Midbrain (tissue), 1 donor: ENCODE data around the gene GABRR3.
A peak's percentile ranks its signal among the peaks of the same experiment; 100 is the strongest.

Experiments used
- DNase-seq: peaks from one replicate; lab custom pipeline; 2025; lab: John Stamatoyannopoulos, UW

GABRR3 gene

GRCh38 chr3:98035208-98035607, at the start of gene GABRR3:
Gene GABRR3, minus strand, starts transcription at chr3:98035315. Its CDS starts 328 bp downstream, at chr3:98034987.
- no peak for DNase-seq

GRCh38 chr3:98073486-98073885, 38.4 kb upstream of the GABRR3 start:
- DNase-seq: no peak

- DNase-seq: no peak
Observed at GRCh38 chr3:98070840-98071239, 35.7 kb upstream of the GABRR3 start.

GRCh38 chr3:98068824-98069223, 33.7 kb upstream of the GABRR3 start:
- no peak for DNase-seq

GRCh38 chr3:98058244-98058960, 23.3 kb upstream of the GABRR3 start:
- DNase-seq: no peak

- DNase-seq: no peak
Observed at GRCh38 chr3:98057631-98058030, 22.5 kb upstream of the GABRR3 start.

- no peak for DNase-seq
Observed at GRCh38 chr3:98056035-98056434, 20.9 kb upstream of the GABRR3 start.

GRCh38 chr3:98049271-98049670, 14.2 kb upstream of the GABRR3 start:
- DNase-seq: no peak

GRCh38 chr3:98048586-98048985, 13.5 kb upstream of the GABRR3 start:
- no peak for DNase-seq

- no peak for DNase-seq
Observed at GRCh38 chr3:98041350-98041749, 6.2 kb upstream of the GABRR3 start.

- DNase-seq: peak; percentile 83
Observed at GRCh38 chr3:98039322-98040024, 4.4 kb upstream of the GABRR3 start.

- DNase-seq: no peak
Observed at GRCh38 chr3:98038876-98039275, 3.8 kb upstream of the GABRR3 start.

GRCh38 chr3:98038286-98038685, 3.2 kb upstream of the GABRR3 start:
- no peak for DNase-seq

- no peak for DNase-seq
Observed at GRCh38 chr3:98034486-98034885, 629 bp downstream of the GABRR3 start.

- no peak for DNase-seq
Observed at GRCh38 chr3:98034036-98034435, 1.1 kb downstream of the GABRR3 start.

GRCh38 chr3:98032904-98033303, 2.2 kb downstream of the GABRR3 start:
- no peak for DNase-seq

- no peak for DNase-seq
Observed at GRCh38 chr3:98032265-98032664, 2.9 kb downstream of the GABRR3 start.

- DNase-seq: no peak
Observed at GRCh38 chr3:98029083-98029482, 6.0 kb downstream of the GABRR3 start.

GRCh38 chr3:98027085-98027446, 8.0 kb downstream of the GABRR3 start:
- no peak for DNase-seq

GRCh38 chr3:98026425-98027084, 8.6 kb downstream of the GABRR3 start:
- DNase-seq: no peak

GRCh38 chr3:98025392-98025945, 9.6 kb downstream of the GABRR3 start:
- no peak for DNase-seq

- DNase-seq: peak; percentile 90
Observed at GRCh38 chr3:98022978-98023820, 11.9 kb downstream of the GABRR3 start.
